HCT116 (cell line): Measurements from ENCODE around the gene KSR2. TPM values are rescaled to one million over a fixed set of nuclear protein-coding genes. Genes with fewer than 3 reads are reported as not detected.

ENCODE experiments used
- ATAC-seq: fragments of 200-7000 bp; cut with Tn5 transposase; 2 replicates; pipeline ENCODE4 v1.9.1; 2020; ENCODE audit warnings: mild to moderate bottlenecking, moderate library complexity
- BruUV-seq: library from RNA; stranded (reverse); fragments of 400-500 nt; replicated peaks from 2 replicates; lab custom pipeline; 2021; lab: Mats Ljungman, UMichigan
- CTCF ChIA-PET: fragments of 300-600 bp; sonication (Branson Sonifier 250); formaldehyde crosslinking; loops from one replicate; lab custom pipeline; 2021; ENCODE audit warnings: antibody characterized with exemption; lab: Charles Lee
- POLR2A ChIA-PET: fragments of 300-600, 350-600 bp; sonication (Branson Sonifier 250); formaldehyde crosslinking; loops from one replicate; lab custom pipeline; 2021; ENCODE audit warnings: antibody characterized with exemption; lab: Charles Lee
- RAD21 ChIA-PET, 2 experiments: fragments of 300-600 bp; sonication (Branson Sonifier 250); formaldehyde crosslinking; loops; one replicate each; lab custom pipeline; 2023; ENCODE audit warnings: low total read pairs in 2 of 2; ENCODE audit not compliant: uncharacterized antibody in 2 of 2, unreplicated experiment in 2 of 2, low non-redundant PET in 1 of 2; lab: Charles Lee
- DNase-seq: peaks from one replicate; pipeline ENCODE4 v3.0.0-alpha.2; 2010; ENCODE audit warnings: low read depth, low spot score
- H2AFZ ChIP-seq: fragments of 200-600 bp; shearing (Covaris generic), sonication (generic); 2 replicates; pipeline ENCODE4 v1.6.1; 2017; ENCODE audit warnings: low read depth, mixed run types, mixed read lengths, antibody characterized with exemption, low read length; ENCODE audit not compliant: poor library complexity, severe bottlenecking
- H3K27ac ChIP-seq: 2 replicates; pipeline ENCODE4 v1.5.1; 2012; ENCODE audit warnings: low read depth, low read length
- H3K27me3 ChIP-seq: fragments of 200-600 bp; sonication (generic); 2 replicates; pipeline ENCODE4 v1.6.1; 2016; ENCODE audit warnings: mixed run types, low read length, mixed read lengths; ENCODE audit not compliant: insufficient read depth
- H3K36me3 ChIP-seq, 2 experiments: fragments of 200-500 bp in 1 of 2; fragments of 200-600 bp in 1 of 2; sonication (Bioruptor generic) in 1 of 2; sonication (generic) in 1 of 2; 2 replicates each; pipeline versions ENCODE4 v1.5.1 to v1.6.1; 2014 to 2016; ENCODE audit warnings: low read length in 2 of 2, inconsistent platforms in 1 of 2, mixed read lengths in 1 of 2, mixed run types in 1 of 2; ENCODE audit not compliant: insufficient read depth in 2 of 2, control insufficient read depth in 1 of 2
- H3K4me1 ChIP-seq, 2 experiments: fragments of 200-600 bp in 1 of 2; sonication (generic) in 1 of 2; 2 replicates each; pipeline versions ENCODE4 v1.5.1 to v1.6.1; 2012 to 2017; ENCODE audit warnings: low read length in 2 of 2, inconsistent platforms in 1 of 2, mild to moderate bottlenecking in 1 of 2, mixed read lengths in 1 of 2, mixed run types in 1 of 2, moderate library complexity in 1 of 2; ENCODE audit not compliant: insufficient read depth in 2 of 2, control insufficient read depth in 1 of 2
- H3K4me2 ChIP-seq: fragments of 200-600 bp; sonication (generic); 2 replicates; pipeline ENCODE4 v1.6.1; 2017; ENCODE audit warnings: mixed run types, low read length, mixed read lengths
- H3K4me3 ChIP-seq, 2 experiments: fragments of 200-600 bp in 1 of 2; sonication (generic) in 1 of 2; replicated peaks in 1 of 2; 2 replicates each; pipeline ENCODE4 v1.5.1; 2011 to 2016; ENCODE audit warnings: low read length in 2 of 2, control low read depth in 1 of 2, low read depth in 1 of 2, mild to moderate bottlenecking in 1 of 2, mixed read lengths in 1 of 2, mixed run types in 1 of 2
- H3K79me2 ChIP-seq: fragments of 200-600 bp; sonication (generic); 2 replicates; pipeline ENCODE4 v1.6.1; 2017; ENCODE audit warnings: mild to moderate bottlenecking, mixed run types, low read length, moderate library complexity, mixed read lengths; ENCODE audit not compliant: insufficient read depth
- H3K9ac ChIP-seq: fragments of 200-600 bp; sonication (generic); 2 replicates; pipeline ENCODE4 v1.6.1; 2016; ENCODE audit warnings: low read length, mixed read lengths
- H3K9me2 ChIP-seq: fragments of 200-600 bp; sonication (generic), shearing (Covaris generic); 2 replicates; pipeline ENCODE4 v1.6.1; 2017; ENCODE audit warnings: mixed run types, mild to moderate bottlenecking, moderate library complexity; ENCODE audit not compliant: insufficient read depth
- H3K9me3 ChIP-seq, 2 experiments: fragments of 200-500 bp in 1 of 2; fragments of 200-600 bp in 1 of 2; sonication (Bioruptor generic) in 1 of 2; sonication (generic) in 1 of 2; 2 replicates each; pipeline ENCODE4 v1.6.1; 2014 to 2017; ENCODE audit warnings: low read length in 2 of 2, mixed read lengths in 2 of 2, inconsistent platforms in 1 of 2, low read depth in 1 of 2, mild to moderate bottlenecking in 1 of 2, mixed run types in 1 of 2, moderate library complexity in 1 of 2; ENCODE audit not compliant: control insufficient read depth in 1 of 2, insufficient read depth in 1 of 2
- H4K20me1 ChIP-seq: fragments of 200-600 bp; sonication (generic), shearing (Covaris generic); 2 replicates; pipeline ENCODE4 v1.6.1; 2017; ENCODE audit warnings: mixed run types, mild to moderate bottlenecking, moderate library complexity; ENCODE audit not compliant: insufficient read depth
- ELF1 ChIP-seq: IDR thresholded peaks from 2 replicates; pipeline ENCODE4 v1.6.1; 2012; ENCODE audit warnings: low read depth, borderline replicate concordance
- EZH2 ChIP-seq: fragments of 200-600 bp; sonication (generic); IDR thresholded peaks from 2 replicates; pipeline ENCODE4 v1.6.1; 2017; ENCODE audit warnings: antibody characterized with exemption, mixed run types
- FOSL1 ChIP-seq: IDR thresholded peaks from 2 replicates; pipeline ENCODE4 v1.6.1; 2012; ENCODE audit warnings: low read depth
- JUND ChIP-seq: IDR thresholded peaks from 2 replicates; pipeline ENCODE4 v1.6.1; 2012
- POLR2A ChIP-seq: IDR thresholded peaks from 2 replicates; pipeline ENCODE4 v1.7.0; 2011; ENCODE audit warnings: borderline replicate concordance; ENCODE audit not compliant: insufficient read depth, insufficient read length; ENCODE audit errors: extremely low read depth
- SIN3A ChIP-seq: IDR thresholded peaks from 2 replicates; pipeline ENCODE4 v1.6.1; 2012; ENCODE audit warnings: low read depth
- TCF7L2 ChIP-seq: IDR thresholded peaks from 2 replicates; pipeline ENCODE4 v1.7.0; 2011; ENCODE audit warnings: borderline replicate concordance, inconsistent platforms; ENCODE audit not compliant: insufficient read depth, insufficient read length; ENCODE audit errors: extremely low read depth
- ZBTB33 ChIP-seq: IDR thresholded peaks from 2 replicates; pipeline ENCODE4 v1.6.1; 2011; ENCODE audit warnings: mild to moderate bottlenecking, low read length, moderate library complexity; ENCODE audit not compliant: insufficient replicate concordance; ENCODE audit errors: extremely low read depth
- ZNF274 ChIP-seq: fragments of 200-500 bp; sonication (Bioruptor generic); IDR thresholded peaks from 2 replicates; pipeline ENCODE4 v1.6.1; 2014; ENCODE audit warnings: mild to moderate bottlenecking, low read depth, low read length, inconsistent platforms
- intact Hi-C: fragments of 100-400 bp; cut with micrococcal nuclease; formaldehyde crosslinking; loops from 2 replicates; pipeline ENCODE4 v1.10.0; 2022
- total RNA-seq: library from RNA; stranded (reverse); gene quantifications from one replicate; pipeline ENCODE4 v1.2.1, GENCODE V29; 2021; ENCODE audit not compliant: unreplicated experiment
- TF ChIP-seq, protein P1 (sequence below): IDR thresholded peaks from 2 replicates; pipeline ENCODE4 v1.6.1; 2012
- TF ChIP-seq, protein P2 (sequence below): IDR thresholded peaks from 2 replicates; pipeline ENCODE4 v1.6.1; 2012; ENCODE audit warnings: low read depth

KSR2 gene
- total RNA-seq, 1 experiment from 2014 or later = 10.1 TPM

DNA sequence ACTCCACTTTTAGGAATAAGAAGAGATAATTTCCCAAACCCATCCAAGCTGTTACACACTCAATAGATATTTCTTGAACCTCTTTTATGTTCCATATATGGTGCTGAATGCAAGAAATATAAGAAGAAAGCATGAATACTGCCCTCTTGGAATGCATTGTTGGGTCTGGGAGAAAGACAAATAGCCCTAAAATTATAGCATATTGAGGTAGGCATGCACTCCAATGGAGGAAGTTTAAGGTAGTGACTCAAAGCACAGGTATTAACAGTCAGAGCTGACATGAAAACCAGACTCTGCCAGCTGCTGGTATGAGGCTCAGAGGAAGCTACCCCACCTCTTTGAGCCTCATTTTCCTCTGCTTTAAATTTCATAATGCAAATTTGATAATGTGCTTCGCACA lies 346.0 kb downstream of the KSR2 start:
- ChIA-PET RAD21 (no interaction called here), CTCF (no interaction called here), POLR2A (no interaction called here)
- no peak overlapping the region for H3K4me3 ChIP-seq
- TF ChIP-seq JUND (no peak), SIN3A (no peak), EZH2 (no peak), ZNF274 (no peak), FOSL1 (no peak), ELF1 (no peak), TCF7L2 (no peak), ZBTB33 (no peak), POLR2A (no peak)
- TF ChIP-seq, protein P1, sequence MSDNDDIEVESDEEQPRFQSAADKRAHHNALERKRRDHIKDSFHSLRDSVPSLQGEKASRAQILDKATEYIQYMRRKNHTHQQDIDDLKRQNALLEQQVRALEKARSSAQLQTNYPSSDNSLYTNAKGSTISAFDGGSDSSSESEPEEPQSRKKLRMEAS = no peak
- TF ChIP-seq, protein P2, sequence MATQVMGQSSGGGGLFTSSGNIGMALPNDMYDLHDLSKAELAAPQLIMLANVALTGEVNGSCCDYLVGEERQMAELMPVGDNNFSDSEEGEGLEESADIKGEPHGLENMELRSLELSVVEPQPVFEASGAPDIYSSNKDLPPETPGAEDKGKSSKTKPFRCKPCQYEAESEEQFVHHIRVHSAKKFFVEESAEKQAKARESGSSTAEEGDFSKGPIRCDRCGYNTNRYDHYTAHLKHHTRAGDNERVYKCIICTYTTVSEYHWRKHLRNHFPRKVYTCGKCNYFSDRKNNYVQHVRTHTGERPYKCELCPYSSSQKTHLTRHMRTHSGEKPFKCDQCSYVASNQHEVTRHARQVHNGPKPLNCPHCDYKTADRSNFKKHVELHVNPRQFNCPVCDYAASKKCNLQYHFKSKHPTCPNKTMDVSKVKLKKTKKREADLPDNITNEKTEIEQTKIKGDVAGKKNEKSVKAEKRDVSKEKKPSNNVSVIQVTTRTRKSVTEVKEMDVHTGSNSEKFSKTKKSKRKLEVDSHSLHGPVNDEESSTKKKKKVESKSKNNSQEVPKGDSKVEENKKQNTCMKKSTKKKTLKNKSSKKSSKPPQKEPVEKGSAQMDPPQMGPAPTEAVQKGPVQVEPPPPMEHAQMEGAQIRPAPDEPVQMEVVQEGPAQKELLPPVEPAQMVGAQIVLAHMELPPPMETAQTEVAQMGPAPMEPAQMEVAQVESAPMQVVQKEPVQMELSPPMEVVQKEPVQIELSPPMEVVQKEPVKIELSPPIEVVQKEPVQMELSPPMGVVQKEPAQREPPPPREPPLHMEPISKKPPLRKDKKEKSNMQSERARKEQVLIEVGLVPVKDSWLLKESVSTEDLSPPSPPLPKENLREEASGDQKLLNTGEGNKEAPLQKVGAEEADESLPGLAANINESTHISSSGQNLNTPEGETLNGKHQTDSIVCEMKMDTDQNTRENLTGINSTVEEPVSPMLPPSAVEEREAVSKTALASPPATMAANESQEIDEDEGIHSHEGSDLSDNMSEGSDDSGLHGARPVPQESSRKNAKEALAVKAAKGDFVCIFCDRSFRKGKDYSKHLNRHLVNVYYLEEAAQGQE = no peak
- no peaks in the 10 kb centered on the region for H4K20me1 ChIP-seq
- no peaks in the 10 kb centered on the region for H3K36me3 ChIP-seq
- no peaks in the 10 kb centered on the region for H3K9me3 ChIP-seq
- ATAC-seq = no peak
- no TSS peak for BruUV-seq
- H3K79me2 ChIP-seq = no peaks in the 10 kb centered on the region
- H3K4me1 ChIP-seq = no peaks in the 10 kb centered on the region
- H3K9me2 ChIP-seq = no peaks in the 10 kb centered on the region
- H3K9ac ChIP-seq = no peak overlapping the region
- no peaks in the 10 kb centered on the region for H3K27me3 ChIP-seq
- no peak overlapping the region for H2AFZ ChIP-seq
- DNase-seq = no peak
- intact Hi-C loops = no loop called here
- no peak overlapping the region for H3K27ac ChIP-seq
- H3K4me2 ChIP-seq = no peak overlapping the region
